Cardiac atrium fibroblast (primary cell): Measurements from ENCODE around the gene MPDU1. TPM values are rescaled to one million over a fixed set of nuclear protein-coding genes. Genes with fewer than 3 reads are reported as not detected.

Experiments used
- total RNA-seq: library from RNA; depleted of rRNA; stranded (reverse); fragments of >200 nt; gene quantifications from 2 replicates; pipeline ENCODE4 v1.2.3, GENCODE V29; 2015

The MPDU1 gene
- 156 and 212 TPM in 2 replicates for total RNA-seq

GRCh38 chr17:7583253-7584109 lies at the start of gene MPDU1:
Gene MPDU1, plus strand, starts transcription at chr17:7583852. Its CDS starts 11 bp downstream, at chr17:7583863.

DNA sequence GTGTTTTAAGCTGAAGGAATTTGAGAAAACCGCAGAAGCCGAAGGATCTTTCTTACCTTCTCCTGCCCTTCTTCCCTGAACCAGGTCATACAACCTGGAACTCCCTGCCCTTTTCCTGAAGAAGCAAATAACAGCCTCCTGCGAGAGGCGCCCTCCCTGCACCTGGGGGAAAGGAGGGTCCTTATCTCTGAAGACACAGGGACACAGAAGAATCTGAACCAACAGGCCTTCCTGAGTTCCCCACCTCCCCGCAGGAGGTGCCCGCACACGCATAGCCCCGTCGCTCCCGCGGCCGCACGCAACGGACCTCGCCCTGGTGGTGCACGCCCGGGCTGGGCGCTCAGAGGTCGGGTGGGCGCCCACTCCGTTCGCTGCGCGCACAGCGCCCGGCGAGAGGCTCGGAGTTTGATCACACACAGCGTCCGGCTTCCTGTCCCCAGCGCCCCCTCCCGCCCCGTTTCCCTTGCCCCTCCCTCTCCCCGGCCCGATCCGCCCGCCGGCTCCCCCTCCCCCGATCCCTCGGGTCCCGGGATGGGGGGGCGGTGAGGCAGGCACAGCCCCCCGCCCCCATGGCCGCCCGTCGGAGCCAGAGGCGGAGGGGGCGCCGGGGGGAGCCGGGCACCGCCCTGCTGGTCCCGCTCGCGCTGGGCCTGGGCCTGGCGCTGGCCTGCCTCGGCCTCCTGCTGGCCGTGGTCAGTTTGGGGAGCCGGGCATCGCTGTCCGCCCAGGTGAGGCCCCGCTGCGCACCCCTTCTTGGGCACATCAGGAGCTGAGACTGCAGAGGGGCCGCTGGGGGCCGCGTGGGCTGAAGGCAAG lies 34.9 kb upstream of the MPDU1 start, which contains the start of gene TNFSF12:
Gene TNFSF12 (plus strand): TSS at position 474 of the 816 bp plus-strand sequence. CDS start 96 bp downstream, at position 570.

GRCh38 chr17:7558544-7559319 lies 24.9 kb upstream of the MPDU1 start, which contains the start of gene TNFSF13:
Gene TNFSF13, plus strand, starts transcription at chr17:7558750. Its CDS starts 290 bp downstream, at chr17:7559040.

GRCh38 chr17:7561589-7562207 lies 22.0 kb upstream of the MPDU1 start, which contains the start of gene SENP3:
Gene SENP3, plus strand, starts transcription at chr17:7561919. Its CDS starts 1,158 bp downstream, at chr17:7563077.

GRCh38 chr17:7579001-7579833 lies 4.4 kb upstream of the MPDU1 start, which contains the start of gene CD68:
Gene CD68, plus strand, starts transcription at chr17:7579638. Its CDS starts 40 bp downstream, at chr17:7579678.

GRCh38 chr17:7589891-7590691 lies 6.4 kb downstream of the MPDU1 start, which contains the start of gene SOX15:
Gene SOX15, minus strand, starts transcription at chr17:7590094. Its CDS starts 418 bp downstream, at chr17:7589676.

GRCh38 chr17:7614425-7615264 lies 31.0 kb downstream of the MPDU1 start, which contains the start of gene FXR2:
Gene FXR2, minus strand, starts transcription at chr17:7614897. Its CDS starts 365 bp downstream, at chr17:7614532.

GRCh38 chr17:7627250-7628121 lies 43.8 kb downstream of the MPDU1 start, which contains the start of gene SAT2:
Gene SAT2, minus strand, starts transcription at chr17:7627821. Its CDS starts 186 bp downstream, at chr17:7627635.

GRCh38 chr17:7629939-7630571 lies 46.4 kb downstream of the MPDU1 start, which contains the start of gene SHBG:
Gene SHBG, plus strand, starts transcription at chr17:7630135. Its CDS starts 38 bp downstream, at chr17:7630173.

Other genes starting within 250 kb of the MPDU1 start
- gene ACAP1, start 247.3 kb upstream of the MPDU1 start, total RNA-seq, result not detected in 2 replicates
- 14.9 and 20.6 TPM in 2 replicates for gene KCTD11, start 231.7 kb upstream of the MPDU1 start, total RNA-seq
- not detected in 2 replicates for gene TMEM95, start 228.7 kb upstream of the MPDU1 start, total RNA-seq
- gene TNK1, start 202.8 kb upstream of the MPDU1 start, total RNA-seq, result under 0.01 and 0.18 TPM in 2 replicates
- 62.9 and 82.3 TPM in 2 replicates for gene PLSCR3, start 189.3 kb upstream of the MPDU1 start, total RNA-seq
- 147 and 158 TPM in 2 replicates for gene TMEM256, start 179.8 kb upstream of the MPDU1 start, total RNA-seq
- 7.8 and 12.5 TPM in 2 replicates for gene NLGN2, start 176.0 kb upstream of the MPDU1 start, total RNA-seq
- not detected in 2 replicates for gene SPEM1, start 163.5 kb upstream of the MPDU1 start, total RNA-seq
- gene SPEM2, start 158.2 kb upstream of the MPDU1 start, total RNA-seq, result not detected in 2 replicates
- not detected in 2 replicates for gene SPEM3, start 155.0 kb upstream of the MPDU1 start, total RNA-seq
- gene TMEM102, start 148.4 kb upstream of the MPDU1 start, total RNA-seq, result 2.9 and 3.8 TPM in 2 replicates
- 1.8 and 3.4 TPM in 2 replicates for gene FGF11, start 144.3 kb upstream of the MPDU1 start, total RNA-seq
- gene CHRNB1, start 138.8 kb upstream of the MPDU1 start, total RNA-seq, result 6.9 and 8.3 TPM in 2 replicates
- gene ZBTB4, start 104.2 kb upstream of the MPDU1 start, total RNA-seq, result 20.4 and 27.2 TPM in 2 replicates
- gene SLC35G6, start 102.4 kb upstream of the MPDU1 start, total RNA-seq, result not detected in 2 replicates
- gene POLR2A, start 99.5 kb upstream of the MPDU1 start, total RNA-seq, result 57.0 and 69.2 TPM in 2 replicates
- gene TNFSF12, start 34.8 kb upstream of the MPDU1 start, total RNA-seq, result 39.2 and 40.1 TPM in 2 replicates
- gene TNFSF13, start 25.1 kb upstream of the MPDU1 start, total RNA-seq, result 2.8 and 11.4 TPM in 2 replicates
- gene SENP3, start 21.9 kb upstream of the MPDU1 start, total RNA-seq, result 42.2 and 62.5 TPM in 2 replicates
- gene CD68, start 4.2 kb upstream of the MPDU1 start, total RNA-seq, result 19.3 and 30.1 TPM in 2 replicates
- not detected in 2 replicates for gene SOX15, start 6.2 kb downstream of the MPDU1 start, total RNA-seq
- 32.1 and 35.6 TPM in 2 replicates for gene FXR2, start 31.0 kb downstream of the MPDU1 start, total RNA-seq
- gene SAT2, start 44.0 kb downstream of the MPDU1 start, total RNA-seq, result 36.8 and 47.5 TPM in 2 replicates
- 1.6 TPM in 1 of 2 replicates, not detected in the other for gene SHBG, start 46.3 kb downstream of the MPDU1 start, total RNA-seq
- 2.9 TPM in 1 of 2 replicates, not detected in the other for gene ATP1B2, start 67.1 kb downstream of the MPDU1 start, total RNA-seq
- 42.1 and 51.4 TPM in 2 replicates for gene TP53, start 103.6 kb downstream of the MPDU1 start, total RNA-seq
- gene WRAP53, start 104.6 kb downstream of the MPDU1 start, total RNA-seq, result 4.7 and 7.9 TPM in 2 replicates
- 6.6 and 7.0 TPM in 2 replicates for gene EFNB3, start 121.3 kb downstream of the MPDU1 start, total RNA-seq
- 2.3 and 6.3 TPM in 2 replicates for gene DNAH2, start 133.9 kb downstream of the MPDU1 start, total RNA-seq